ENCODE data around the gene ARHGEF25.

Gene ARHGEF25

GRCh38 chr12:57579677-57580465, 31.4 kb upstream of the ARHGEF25 start:
- no peak for DNase-seq (ENCODE audit: low spot score)
- in situ Hi-C loops (cut with MboI; ENCODE audit: low pct_unique_long_range_greater_than_20kb, low sequenced_read_pairs, unreplicated experiment): no loop called here
- TF ChIP-seq, protein P1, sequence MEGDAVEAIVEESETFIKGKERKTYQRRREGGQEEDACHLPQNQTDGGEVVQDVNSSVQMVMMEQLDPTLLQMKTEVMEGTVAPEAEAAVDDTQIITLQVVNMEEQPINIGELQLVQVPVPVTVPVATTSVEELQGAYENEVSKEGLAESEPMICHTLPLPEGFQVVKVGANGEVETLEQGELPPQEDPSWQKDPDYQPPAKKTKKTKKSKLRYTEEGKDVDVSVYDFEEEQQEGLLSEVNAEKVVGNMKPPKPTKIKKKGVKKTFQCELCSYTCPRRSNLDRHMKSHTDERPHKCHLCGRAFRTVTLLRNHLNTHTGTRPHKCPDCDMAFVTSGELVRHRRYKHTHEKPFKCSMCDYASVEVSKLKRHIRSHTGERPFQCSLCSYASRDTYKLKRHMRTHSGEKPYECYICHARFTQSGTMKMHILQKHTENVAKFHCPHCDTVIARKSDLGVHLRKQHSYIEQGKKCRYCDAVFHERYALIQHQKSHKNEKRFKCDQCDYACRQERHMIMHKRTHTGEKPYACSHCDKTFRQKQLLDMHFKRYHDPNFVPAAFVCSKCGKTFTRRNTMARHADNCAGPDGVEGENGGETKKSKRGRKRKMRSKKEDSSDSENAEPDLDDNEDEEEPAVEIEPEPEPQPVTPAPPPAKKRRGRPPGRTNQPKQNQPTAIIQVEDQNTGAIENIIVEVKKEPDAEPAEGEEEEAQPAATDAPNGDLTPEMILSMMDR (IDR thresholded peaks at IDR 0.05; ENCODE audit: extremely low read depth, insufficient read depth, missing control alignments): no peak

DNA sequence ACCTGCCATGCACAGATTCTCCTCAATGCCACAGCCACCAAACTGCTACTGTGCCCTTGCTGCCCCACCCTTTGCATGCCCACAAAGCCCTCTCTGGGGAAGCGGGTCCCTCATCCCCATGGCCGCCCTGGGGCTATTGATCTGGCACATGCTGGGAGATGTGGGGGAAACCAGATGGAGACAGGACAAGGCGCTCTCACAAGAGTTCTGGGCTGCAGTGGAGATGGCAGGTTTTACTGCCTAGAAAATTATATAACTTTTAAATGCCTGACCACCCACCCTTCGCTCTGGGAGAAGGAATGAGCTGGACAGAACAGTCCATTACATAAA, 30.8 kb upstream of the ARHGEF25 start:
- DNase-seq (ENCODE audit: low spot score): no peak
- TF ChIP-seq, protein P1 (IDR thresholded peaks at IDR 0.05; ENCODE audit: extremely low read depth, insufficient read depth, missing control alignments): no peak
- in situ Hi-C loops (cut with MboI; ENCODE audit: low pct_unique_long_range_greater_than_20kb, low sequenced_read_pairs, unreplicated experiment): no loop called here

DNA sequence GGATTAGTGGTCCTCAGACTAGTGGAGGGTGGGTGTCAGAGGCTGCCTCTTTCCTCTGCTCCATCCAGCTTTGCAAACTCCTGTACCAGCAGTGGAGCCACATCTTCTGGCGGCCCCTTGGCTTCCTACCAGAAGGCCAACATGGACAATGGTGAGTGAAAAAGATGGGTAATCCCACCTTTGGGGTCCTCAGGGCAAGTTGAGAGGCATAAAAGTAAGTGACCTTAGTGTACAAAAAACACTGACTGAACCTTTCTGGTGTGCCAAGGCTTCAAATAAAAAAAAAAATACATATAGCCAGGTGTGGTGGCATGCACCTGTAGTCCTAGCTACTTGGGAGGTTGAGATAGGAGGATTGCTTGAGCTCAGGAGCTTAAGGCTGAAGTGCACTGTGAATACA, 29.4 kb upstream of the ARHGEF25 start:
- no peak for DNase-seq (ENCODE audit: low spot score)

GRCh38 chr12:57582440-57582839, 28.8 kb upstream of the ARHGEF25 start:
- TF ChIP-seq, protein P1 (IDR thresholded peaks at IDR 0.05; ENCODE audit: extremely low read depth, insufficient read depth, missing control alignments): no peak
- in situ Hi-C loops (cut with MboI; ENCODE audit: low pct_unique_long_range_greater_than_20kb, low sequenced_read_pairs, unreplicated experiment): no loop called here
- no peak for DNase-seq (ENCODE audit: low spot score)

More for the DNA sequence above, 29.4 kb upstream of the ARHGEF25 start:
- in situ Hi-C loops (cut with MboI; ENCODE audit: low pct_unique_long_range_greater_than_20kb, low sequenced_read_pairs, unreplicated experiment): no loop called here
- TF ChIP-seq, protein P1 (IDR thresholded peaks at IDR 0.05; ENCODE audit: extremely low read depth, insufficient read depth, missing control alignments): no peak

- in situ Hi-C loops (cut with MboI; ENCODE audit: low pct_unique_long_range_greater_than_20kb, low sequenced_read_pairs, unreplicated experiment): no loop called here
- TF ChIP-seq, protein P1 (IDR thresholded peaks at IDR 0.05; ENCODE audit: extremely low read depth, insufficient read depth, missing control alignments): peak; percentile 94
- DNase-seq (ENCODE audit: low spot score): peak; percentile 89
These were observed 28.0 kb upstream of the ARHGEF25 start for GRCh38 chr12:57583008-57583831.

DNA sequence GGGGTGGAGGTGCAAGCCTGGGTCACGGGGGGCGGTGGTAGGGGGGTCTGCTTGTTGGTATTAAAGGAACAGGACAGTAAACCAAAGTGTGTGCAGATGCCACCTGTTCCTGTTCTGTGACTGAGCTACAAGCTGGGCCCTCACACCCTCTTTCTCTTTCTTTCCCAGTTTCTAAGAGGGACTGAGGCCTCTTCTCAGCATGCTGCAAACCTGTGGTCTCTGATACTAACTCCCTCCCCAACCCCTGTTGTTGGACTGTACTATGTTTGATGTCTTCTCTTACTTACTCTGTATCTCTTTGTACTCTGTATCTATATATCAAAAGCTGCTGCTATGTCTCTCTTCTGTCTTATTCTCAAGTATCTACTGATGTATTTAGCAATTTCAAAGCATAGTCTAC, 27.2 kb upstream of the ARHGEF25 start:
- TF ChIP-seq, protein P1 (IDR thresholded peaks at IDR 0.05; ENCODE audit: extremely low read depth, insufficient read depth, missing control alignments): no peak
- DNase-seq (ENCODE audit: low spot score): no peak
- in situ Hi-C loops (cut with MboI; ENCODE audit: low pct_unique_long_range_greater_than_20kb, low sequenced_read_pairs, unreplicated experiment): no loop called here

All from GM13977 (cell line).